HEK293 (cell line): Measurements from ENCODE around the gene RNF43.

Source experiments
- KLF7 ChIP-seq: fragments of 450-650 bp; formaldehyde crosslinking; IDR thresholded peaks from 2 replicates; pipeline ENCODE4 v1.5.1; 2016; ENCODE audit warnings: missing biosample characterization, missing genetic modification characterization, borderline replicate concordance
- ZNF121 ChIP-seq: fragments of 450-650 bp; formaldehyde crosslinking; IDR thresholded peaks from 2 replicates; pipeline ENCODE4 v1.5.1; 2016; ENCODE audit warnings: missing biosample characterization, missing genetic modification characterization
- ZNF16 ChIP-seq: fragments of 450-650 bp; formaldehyde crosslinking; IDR thresholded peaks from 2 replicates; pipeline ENCODE4 v1.5.1; 2016; ENCODE audit warnings: low read depth, missing biosample characterization, missing genetic modification characterization
- ZNF274 ChIP-seq, 2 experiments: fragments of 200-500 bp in 1 of 2; fragments of 450-650 bp in 1 of 2; sonication (Bioruptor generic) in 1 of 2; formaldehyde crosslinking in 1 of 2; IDR thresholded peaks; 2 replicates each; pipeline versions ENCODE4 v1.5.1 to v1.6.1; 2014 to 2016; ENCODE audit warnings: borderline replicate concordance in 1 of 2, inconsistent platforms in 1 of 2, low read length in 1 of 2, missing biosample characterization in 1 of 2, missing genetic modification characterization in 1 of 2
- ZNF292 ChIP-seq: fragments of 450-650 bp; formaldehyde crosslinking; IDR thresholded peaks from 2 replicates; pipeline ENCODE4 v1.5.1; 2016; ENCODE audit warnings: low read depth, missing biosample characterization, missing genetic modification characterization, borderline replicate concordance
- TF ChIP-seq, protein P1 (sequence below): fragments of 450-650 bp; formaldehyde crosslinking; IDR thresholded peaks from 2 replicates; pipeline ENCODE4 v1.5.1; 2016; ENCODE audit warnings: missing biosample characterization, missing genetic modification characterization, low read depth
- TF ChIP-seq, protein P2 (sequence below): fragments of 450-650 bp; formaldehyde crosslinking; IDR thresholded peaks from 2 replicates; pipeline ENCODE4 v1.5.1; 2016; ENCODE audit warnings: missing biosample characterization, missing genetic modification characterization
- TF ChIP-seq, protein P3 (sequence below): fragments of 450-650 bp; formaldehyde crosslinking; IDR thresholded peaks from 2 replicates; pipeline ENCODE4 v1.5.1; 2016; ENCODE audit warnings: missing biosample characterization, missing genetic modification characterization
- TF ChIP-seq, protein P4 (sequence below): fragments of 450-650 bp; formaldehyde crosslinking; IDR thresholded peaks from 2 replicates; pipeline ENCODE4 v1.5.1; 2016; ENCODE audit warnings: missing biosample characterization, missing genetic modification characterization

DNA sequence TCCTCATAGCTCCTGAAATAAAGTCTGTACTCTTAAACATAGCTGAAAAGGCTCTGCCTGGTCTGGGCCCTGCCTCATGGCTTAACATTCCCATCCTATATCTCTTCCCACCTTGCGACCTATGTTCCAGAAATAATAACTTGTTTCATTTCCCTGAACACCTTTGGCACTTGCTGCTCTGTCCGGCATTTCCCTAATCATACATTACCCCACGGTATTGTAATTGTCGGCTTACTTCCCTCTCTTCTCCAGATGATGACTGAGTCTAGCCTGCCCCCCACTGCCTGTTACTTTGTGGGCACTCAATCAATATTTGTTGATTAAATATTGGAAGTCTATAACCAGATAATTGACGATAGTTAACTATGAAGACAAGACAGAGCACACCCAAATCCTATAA, 42.1 kb downstream of the RNF43 start:
- TF ChIP-seq ZNF121 (tag by site-specific recombination) (no peak), KLF7 (tag by site-specific recombination) (no peak), ZNF292 (no peak), ZNF274 (IDR thresholded peaks at IDR 0.05; ENCODE audit: low read length) (no peak), ZNF274 (tag by site-specific recombination; IDR thresholded peaks at IDR 0.05; ENCODE audit: borderline replicate concordance) (no peak), ZNF16 (tag by site-specific recombination) (no peak)
- TF ChIP-seq, protein P1, sequence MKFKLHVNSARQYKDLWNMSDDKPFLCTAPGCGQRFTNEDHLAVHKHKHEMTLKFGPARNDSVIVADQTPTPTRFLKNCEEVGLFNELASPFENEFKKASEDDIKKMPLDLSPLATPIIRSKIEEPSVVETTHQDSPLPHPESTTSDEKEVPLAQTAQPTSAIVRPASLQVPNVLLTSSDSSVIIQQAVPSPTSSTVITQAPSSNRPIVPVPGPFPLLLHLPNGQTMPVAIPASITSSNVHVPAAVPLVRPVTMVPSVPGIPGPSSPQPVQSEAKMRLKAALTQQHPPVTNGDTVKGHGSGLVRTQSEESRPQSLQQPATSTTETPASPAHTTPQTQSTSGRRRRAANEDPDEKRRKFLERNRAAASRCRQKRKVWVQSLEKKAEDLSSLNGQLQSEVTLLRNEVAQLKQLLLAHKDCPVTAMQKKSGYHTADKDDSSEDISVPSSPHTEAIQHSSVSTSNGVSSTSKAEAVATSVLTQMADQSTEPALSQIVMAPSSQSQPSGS (tag by site-specific recombination) = no peak
- TF ChIP-seq, protein P2, sequence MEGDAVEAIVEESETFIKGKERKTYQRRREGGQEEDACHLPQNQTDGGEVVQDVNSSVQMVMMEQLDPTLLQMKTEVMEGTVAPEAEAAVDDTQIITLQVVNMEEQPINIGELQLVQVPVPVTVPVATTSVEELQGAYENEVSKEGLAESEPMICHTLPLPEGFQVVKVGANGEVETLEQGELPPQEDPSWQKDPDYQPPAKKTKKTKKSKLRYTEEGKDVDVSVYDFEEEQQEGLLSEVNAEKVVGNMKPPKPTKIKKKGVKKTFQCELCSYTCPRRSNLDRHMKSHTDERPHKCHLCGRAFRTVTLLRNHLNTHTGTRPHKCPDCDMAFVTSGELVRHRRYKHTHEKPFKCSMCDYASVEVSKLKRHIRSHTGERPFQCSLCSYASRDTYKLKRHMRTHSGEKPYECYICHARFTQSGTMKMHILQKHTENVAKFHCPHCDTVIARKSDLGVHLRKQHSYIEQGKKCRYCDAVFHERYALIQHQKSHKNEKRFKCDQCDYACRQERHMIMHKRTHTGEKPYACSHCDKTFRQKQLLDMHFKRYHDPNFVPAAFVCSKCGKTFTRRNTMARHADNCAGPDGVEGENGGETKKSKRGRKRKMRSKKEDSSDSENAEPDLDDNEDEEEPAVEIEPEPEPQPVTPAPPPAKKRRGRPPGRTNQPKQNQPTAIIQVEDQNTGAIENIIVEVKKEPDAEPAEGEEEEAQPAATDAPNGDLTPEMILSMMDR (tag by site-specific recombination) = no peak
- TF ChIP-seq, protein P3, sequence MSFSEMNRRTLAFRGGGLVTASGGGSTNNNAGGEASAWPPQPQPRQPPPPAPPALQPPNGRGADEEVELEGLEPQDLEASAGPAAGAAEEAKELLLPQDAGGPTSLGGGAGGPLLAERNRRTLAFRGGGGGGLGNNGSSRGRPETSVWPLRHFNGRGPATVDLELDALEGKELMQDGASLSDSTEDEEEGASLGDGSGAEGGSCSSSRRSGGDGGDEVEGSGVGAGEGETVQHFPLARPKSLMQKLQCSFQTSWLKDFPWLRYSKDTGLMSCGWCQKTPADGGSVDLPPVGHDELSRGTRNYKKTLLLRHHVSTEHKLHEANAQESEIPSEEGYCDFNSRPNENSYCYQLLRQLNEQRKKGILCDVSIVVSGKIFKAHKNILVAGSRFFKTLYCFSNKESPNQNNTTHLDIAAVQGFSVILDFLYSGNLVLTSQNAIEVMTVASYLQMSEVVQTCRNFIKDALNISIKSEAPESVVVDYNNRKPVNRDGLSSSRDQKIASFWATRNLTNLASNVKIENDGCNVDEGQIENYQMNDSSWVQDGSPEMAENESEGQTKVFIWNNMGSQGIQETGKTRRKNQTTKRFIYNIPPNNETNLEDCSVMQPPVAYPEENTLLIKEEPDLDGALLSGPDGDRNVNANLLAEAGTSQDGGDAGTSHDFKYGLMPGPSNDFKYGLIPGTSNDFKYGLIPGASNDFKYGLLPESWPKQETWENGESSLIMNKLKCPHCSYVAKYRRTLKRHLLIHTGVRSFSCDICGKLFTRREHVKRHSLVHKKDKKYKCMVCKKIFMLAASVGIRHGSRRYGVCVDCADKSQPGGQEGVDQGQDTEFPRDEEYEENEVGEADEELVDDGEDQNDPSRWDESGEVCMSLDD (tag by site-specific recombination) = no peak
- TF ChIP-seq, protein P4, sequence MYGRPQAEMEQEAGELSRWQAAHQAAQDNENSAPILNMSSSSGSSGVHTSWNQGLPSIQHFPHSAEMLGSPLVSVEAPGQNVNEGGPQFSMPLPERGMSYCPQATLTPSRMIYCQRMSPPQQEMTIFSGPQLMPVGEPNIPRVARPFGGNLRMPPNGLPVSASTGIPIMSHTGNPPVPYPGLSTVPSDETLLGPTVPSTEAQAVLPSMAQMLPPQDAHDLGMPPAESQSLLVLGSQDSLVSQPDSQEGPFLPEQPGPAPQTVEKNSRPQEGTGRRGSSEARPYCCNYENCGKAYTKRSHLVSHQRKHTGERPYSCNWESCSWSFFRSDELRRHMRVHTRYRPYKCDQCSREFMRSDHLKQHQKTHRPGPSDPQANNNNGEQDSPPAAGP (tag by site-specific recombination) = no peak
